SK-N-DZ (cell line): Measurements from ENCODE around the gene PRKG1.

ENCODE experiments used
- DNase-seq: peaks from one replicate; pipeline ENCODE4 v3.0.0-alpha.2; 2015; ENCODE audit warnings: low spot score

The PRKG1 gene

GRCh38 chr10:51800725-51801424 lies 726.6 kb downstream of the PRKG1 start:
- no peak for DNase-seq

DNA sequence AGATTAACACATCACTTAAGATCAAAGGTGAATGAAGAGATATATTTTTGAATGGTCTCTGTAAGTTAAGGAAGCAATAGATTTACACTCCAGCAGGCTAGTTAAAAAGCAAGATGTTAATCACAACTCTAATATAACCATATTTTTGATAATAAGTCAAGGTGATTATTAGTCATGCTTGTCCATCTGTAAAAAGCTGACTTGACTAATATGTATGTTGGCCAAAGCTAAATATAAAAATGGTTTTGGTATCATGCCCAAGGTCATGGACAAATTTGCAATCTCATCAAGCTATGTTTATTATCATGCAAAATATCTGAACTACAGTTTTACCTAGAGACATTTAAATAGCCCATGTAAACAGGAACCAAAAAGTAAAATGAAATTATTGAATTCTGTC lies 727.7 kb downstream of the PRKG1 start:
- no peak for DNase-seq

- no peak for DNase-seq
Observed at GRCh38 chr10:51804866-51805265, 730.6 kb downstream of the PRKG1 start.

- DNase-seq: no peak
Observed at GRCh38 chr10:51806079-51806835, 732.0 kb downstream of the PRKG1 start.

GRCh38 chr10:51808187-51808586 lies 733.9 kb downstream of the PRKG1 start:
- DNase-seq: no peak

DNA sequence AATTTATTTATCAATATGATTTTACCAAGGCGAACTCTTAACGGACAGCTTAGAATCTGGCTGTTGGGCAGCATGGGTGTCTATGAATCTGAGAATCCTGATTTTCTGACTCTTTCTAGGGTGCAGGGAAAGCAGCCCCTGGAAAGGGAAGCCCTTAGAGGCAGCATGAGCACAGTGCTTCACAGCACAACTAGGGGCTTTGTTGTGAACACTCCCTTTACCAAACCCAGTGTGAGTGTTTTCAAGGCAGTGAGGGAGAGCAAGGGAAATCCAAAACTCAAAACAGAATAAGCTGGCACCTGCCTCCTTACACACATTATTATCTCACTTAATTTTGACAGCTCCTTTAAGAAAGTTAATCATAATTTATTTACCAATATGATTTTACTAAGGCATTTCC lies 741.4 kb downstream of the PRKG1 start:
- no peak for DNase-seq

DNA sequence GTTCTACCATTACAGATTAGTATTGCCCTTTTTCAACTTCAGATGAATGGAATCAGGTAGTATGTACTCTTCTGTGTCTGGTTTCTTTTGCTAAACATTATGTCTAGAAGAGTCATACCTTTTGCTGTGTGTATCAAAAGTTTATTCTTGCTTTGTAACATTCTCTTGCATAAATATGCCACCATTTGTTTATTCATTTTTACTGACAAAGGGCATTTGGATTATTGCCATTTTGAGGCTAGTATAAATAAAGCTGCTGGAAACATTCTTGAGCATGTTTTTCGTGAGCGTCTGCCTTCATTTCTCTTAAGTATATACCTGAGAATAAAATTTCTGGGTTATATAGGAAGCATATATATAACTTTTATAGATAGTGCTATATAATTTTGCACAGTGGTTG lies 746.8 kb downstream of the PRKG1 start:
- DNase-seq: no peak

GRCh38 chr10:51821745-51822144 lies 747.5 kb downstream of the PRKG1 start:
- DNase-seq: no peak

- DNase-seq: no peak
Observed at GRCh38 chr10:51832652-51833383, 758.5 kb downstream of the PRKG1 start.

DNA sequence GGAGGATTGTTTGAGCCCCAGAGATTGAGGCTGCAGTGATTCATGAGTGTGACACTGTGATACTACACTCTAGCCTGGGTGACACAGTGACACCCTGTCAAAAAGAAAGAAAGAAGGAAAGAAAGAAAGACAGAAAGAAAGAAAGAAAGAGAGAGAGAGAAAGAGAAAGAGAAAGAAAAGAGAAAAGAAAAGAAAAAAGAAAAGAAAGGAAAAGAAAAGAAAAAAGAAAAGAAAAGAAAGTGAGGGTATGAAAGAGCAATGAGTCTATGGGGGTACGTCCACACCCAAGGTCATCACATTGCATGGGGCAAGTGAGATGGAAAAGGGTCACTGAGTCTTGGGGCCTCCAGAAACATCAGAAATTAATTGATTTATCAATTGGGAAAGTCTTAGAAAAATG lies 760.3 kb downstream of the PRKG1 start:
- no peak for DNase-seq

GRCh38 chr10:51838471-51838870 lies 764.2 kb downstream of the PRKG1 start:
- no peak for DNase-seq

DNA sequence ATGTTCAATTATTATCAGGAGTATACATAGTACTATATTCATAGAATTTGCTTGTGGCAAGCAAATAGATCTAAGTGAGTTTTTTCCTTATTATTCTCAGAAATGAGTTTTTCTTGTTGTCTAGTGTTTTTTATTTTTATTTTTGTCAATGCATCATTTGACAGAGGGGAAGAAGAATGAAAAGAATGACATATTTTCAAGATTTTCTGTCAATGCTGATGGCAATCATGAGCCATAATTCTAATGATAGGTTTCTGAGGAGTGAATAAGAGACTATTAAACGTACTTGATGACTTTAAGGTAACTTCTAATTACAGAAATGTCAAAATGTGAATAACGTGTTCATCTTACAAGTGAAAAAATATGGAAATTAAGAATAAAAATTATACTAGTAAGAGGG lies 769.7 kb downstream of the PRKG1 start:
- DNase-seq: no peak

DNA sequence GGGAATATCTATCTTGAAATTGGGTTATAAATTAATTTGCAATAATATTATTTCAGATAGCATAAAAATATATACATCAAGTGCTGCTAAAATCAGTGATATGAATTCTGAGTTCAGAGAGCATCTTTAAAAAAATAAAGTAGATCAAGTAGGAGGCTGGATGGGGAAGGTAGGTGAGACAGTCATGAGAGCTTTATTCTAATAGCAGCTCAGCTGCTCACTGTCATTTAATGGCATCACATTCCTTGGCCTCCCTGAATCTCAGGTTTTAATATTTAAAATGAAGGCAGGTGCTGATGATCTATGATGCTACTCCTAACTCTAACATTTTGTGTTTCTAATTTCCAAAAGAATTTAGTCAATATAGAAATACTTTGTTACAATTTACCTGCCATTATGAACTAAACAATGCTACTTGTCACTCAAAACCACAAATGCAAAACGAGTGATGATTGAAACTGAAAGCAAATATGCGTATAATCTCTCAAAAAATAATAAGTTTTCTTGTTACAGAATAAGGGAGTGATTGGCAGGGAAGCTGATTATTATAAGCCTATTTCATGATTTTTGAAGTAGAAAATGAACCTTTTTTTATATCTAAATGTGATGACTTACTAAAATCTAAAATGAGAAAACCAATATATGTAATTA lies 772.7 kb downstream of the PRKG1 start:
- DNase-seq: no peak

DNA sequence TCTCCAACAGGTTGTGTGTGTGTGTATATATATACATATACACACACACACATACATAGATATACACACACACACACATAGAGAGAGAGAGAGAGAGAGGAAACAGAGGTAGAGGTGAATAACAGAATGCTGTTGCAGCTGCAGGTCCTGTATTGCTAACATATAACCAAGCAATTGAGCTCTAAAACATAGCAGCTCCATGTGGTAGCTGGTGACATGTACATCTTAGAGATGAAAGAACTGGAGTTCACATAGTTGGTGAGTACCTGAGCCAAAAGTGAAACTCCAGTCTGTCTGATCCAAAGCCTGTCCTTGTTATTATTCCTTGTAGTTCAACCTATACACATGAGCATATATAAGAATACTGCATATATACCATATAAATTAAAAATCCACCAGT lies 778.0 kb downstream of the PRKG1 start:
- no peak for DNase-seq

GRCh38 chr10:51857305-51857704 lies 783.0 kb downstream of the PRKG1 start:
- DNase-seq: no peak

DNA sequence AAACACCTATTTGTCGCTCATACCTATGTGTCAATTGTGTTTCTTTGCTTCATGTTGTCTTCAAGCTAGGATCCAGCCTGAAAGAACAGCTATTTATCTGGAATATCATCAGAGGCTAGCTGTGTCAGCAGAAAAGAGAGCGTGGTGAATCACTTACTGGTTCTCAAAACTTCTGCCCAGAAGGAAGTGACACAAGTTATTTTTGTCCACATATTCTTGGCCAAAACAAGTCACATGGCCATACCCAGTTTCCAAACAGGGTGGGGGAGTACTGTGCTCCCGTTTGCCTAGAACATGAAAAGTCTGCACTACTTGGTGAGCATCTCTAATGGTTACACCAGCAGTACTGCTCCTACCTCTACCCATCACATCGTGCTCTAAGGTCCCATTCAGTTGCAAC lies 786.0 kb downstream of the PRKG1 start:
- no peak for DNase-seq

GRCh38 chr10:51861051-51861450 lies 786.8 kb downstream of the PRKG1 start:
- DNase-seq: no peak

- DNase-seq: no peak
Observed at GRCh38 chr10:51861731-51862130, 787.4 kb downstream of the PRKG1 start.

DNA sequence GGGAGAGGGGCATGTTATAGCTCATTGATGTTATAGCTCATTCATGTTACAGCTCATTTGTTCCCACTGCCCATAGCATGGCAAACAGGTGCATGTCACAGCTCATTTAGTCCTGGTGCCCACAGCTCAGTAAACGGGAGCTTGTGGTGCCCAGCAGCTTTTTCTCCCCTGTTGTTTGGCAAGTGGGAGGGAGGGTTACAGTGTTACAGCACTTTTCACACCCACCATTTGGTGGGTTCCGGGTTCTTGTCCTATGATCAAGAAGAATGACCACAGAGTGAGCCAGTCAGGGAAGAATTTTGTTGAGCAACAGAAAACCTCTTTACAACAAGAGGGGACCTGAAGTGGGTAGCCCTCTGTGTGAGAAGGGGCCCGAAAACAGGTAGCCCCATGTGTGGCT lies 787.9 kb downstream of the PRKG1 start:
- no peak for DNase-seq

DNA sequence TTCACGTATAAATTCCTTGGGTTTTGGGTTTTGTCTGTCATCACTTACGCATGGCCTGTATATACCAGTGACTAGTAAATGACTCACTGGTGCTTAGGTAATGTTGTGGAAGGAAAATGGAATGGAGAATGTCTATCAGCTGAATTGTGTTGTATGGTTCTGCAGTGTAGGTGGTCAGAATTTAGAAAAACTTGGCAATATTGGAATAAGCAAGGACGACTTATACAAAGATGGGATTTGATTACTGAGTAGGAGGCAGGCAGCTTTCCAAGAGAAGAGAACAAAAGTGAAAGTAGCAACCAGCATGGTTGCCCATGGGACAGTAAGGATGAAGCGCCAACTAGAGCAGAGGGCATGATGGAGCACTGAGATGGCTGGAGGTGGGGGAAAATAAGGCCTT lies 793.7 kb downstream of the PRKG1 start:
- no peak for DNase-seq

- DNase-seq: no peak
Observed at GRCh38 chr10:51874131-51874530, 799.8 kb downstream of the PRKG1 start.

GRCh38 chr10:51875610-51876009 lies 801.3 kb downstream of the PRKG1 start:
- DNase-seq: no peak
